Measurements from ENCODE around the gene TSPO2.

TSPO2 gene

GRCh38 chr6:41053041-41053440 lies 10.8 kb downstream of the TSPO2 start, which contains the start of gene APOBEC2:
TSS of gene APOBEC2 (plus strand) at chr6:41053202. CDS start at chr6:41053348, 146 bp downstream.
- no peak for DNase-seq

GRCh38 chr6:41054511-41054910 lies 12.2 kb downstream of the TSPO2 start:
- DNase-seq: no peak

GRCh38 chr6:41055149-41055548 lies 12.9 kb downstream of the TSPO2 start:
- no peak for DNase-seq

GRCh38 chr6:41056768-41057490 lies 14.7 kb downstream of the TSPO2 start:
- no peak for DNase-seq

- DNase-seq: no peak
Measured at GRCh38 chr6:41058783-41059181, 16.5 kb downstream of the TSPO2 start.

GRCh38 chr6:41059556-41059955 lies 17.3 kb downstream of the TSPO2 start:
- DNase-seq: no peak

- DNase-seq: no peak
Measured at GRCh38 chr6:41061196-41061726, 19.0 kb downstream of the TSPO2 start.

- no peak for DNase-seq
Measured at GRCh38 chr6:41062056-41062455, 19.8 kb downstream of the TSPO2 start.

GRCh38 chr6:41063884-41064285 lies 21.6 kb downstream of the TSPO2 start:
- DNase-seq: no peak

- no peak for DNase-seq
Measured at GRCh38 chr6:41064841-41065240, 22.6 kb downstream of the TSPO2 start.

- DNase-seq: no peak
Measured at GRCh38 chr6:41065550-41066026, 23.3 kb downstream of the TSPO2 start.

GRCh38 chr6:41066867-41067304 lies 24.6 kb downstream of the TSPO2 start:
- DNase-seq: peak; percentile 55

GRCh38 chr6:41071501-41071922 lies 29.2 kb downstream of the TSPO2 start:
- DNase-seq: peak; percentile 75

- DNase-seq: peak; percentile 99
Measured at GRCh38 chr6:41071923-41072835, 29.9 kb downstream of the TSPO2 start, which contains the start of gene OARD1. TSS of gene OARD1 (minus strand) at chr6:41072356. CDS start at chr6:41071634, 722 bp downstream.

- DNase-seq: peak; percentile 99
Measured at GRCh38 chr6:41072836-41073202, 30.6 kb downstream of the TSPO2 start, which contains the start of gene NFYA. TSS of gene NFYA (plus strand) at chr6:41072974. CDS start at chr6:41079090, 6,116 bp downstream.

- peak; percentile 62 for DNase-seq
Measured at GRCh38 chr6:41073203-41073967, 31.1 kb downstream of the TSPO2 start.

GRCh38 chr6:41073968-41074691 lies 31.9 kb downstream of the TSPO2 start:
- peak; percentile 63 for DNase-seq

- DNase-seq: no peak
Measured at GRCh38 chr6:41074692-41075436, 32.6 kb downstream of the TSPO2 start.

- no peak for DNase-seq
Measured at GRCh38 chr6:41075651-41076626, 33.7 kb downstream of the TSPO2 start.

GRCh38 chr6:41077536-41077935 lies 35.3 kb downstream of the TSPO2 start:
- no peak for DNase-seq

All from NCI-H2029 treated with DMSO at 0.1 percent for 48 hours (cell line).